Muscle layer of duodenum (tissue), 2 donors: Measurements from ENCODE around the gene PLCB4.
A peak's percentile ranks its signal among the peaks of the same experiment; 100 is the strongest.

Experiments
- H3K27ac ChIP-seq: one replicate; pipeline ENCODE4 v1.7.0; 2013; ENCODE audit warnings: mild to moderate bottlenecking, low read length
- H3K27me3 ChIP-seq: one replicate; pipeline ENCODE4 v1.7.0; 2013; ENCODE audit warnings: low read depth, mild to moderate bottlenecking, control low read depth, low read length
- H3K36me3 ChIP-seq, 2 donors: one replicate each; pipeline ENCODE4 v1.7.0; 2013; ENCODE audit warnings: low read length in 2 of 2, control low read depth in 1 of 2, mild to moderate bottlenecking in 1 of 2; ENCODE audit not compliant: insufficient read depth in 2 of 2, control insufficient read depth in 1 of 2
- H3K4me1 ChIP-seq, 2 donors: one replicate each; pipeline ENCODE4 v1.7.0; 2013; ENCODE audit warnings: low read length in 2 of 2, mild to moderate bottlenecking in 2 of 2, control low read depth in 1 of 2, moderate library complexity in 1 of 2; ENCODE audit not compliant: insufficient read depth in 2 of 2, control insufficient read depth in 1 of 2
- H3K4me3 ChIP-seq, 2 donors: one replicate each; pipeline ENCODE4 v1.7.0; 2013; ENCODE audit warnings: low read length in 2 of 2, low read depth in 1 of 2, mild to moderate bottlenecking in 1 of 2
- H3K9me3 ChIP-seq, 2 donors: one replicate each; pipeline ENCODE4 v1.7.0; 2013; ENCODE audit warnings: low read length in 2 of 2, control low read depth in 1 of 2, mild to moderate bottlenecking in 1 of 2; ENCODE audit not compliant: control insufficient read depth in 1 of 2
- donor health status: healthy.

PLCB4 gene

DNA sequence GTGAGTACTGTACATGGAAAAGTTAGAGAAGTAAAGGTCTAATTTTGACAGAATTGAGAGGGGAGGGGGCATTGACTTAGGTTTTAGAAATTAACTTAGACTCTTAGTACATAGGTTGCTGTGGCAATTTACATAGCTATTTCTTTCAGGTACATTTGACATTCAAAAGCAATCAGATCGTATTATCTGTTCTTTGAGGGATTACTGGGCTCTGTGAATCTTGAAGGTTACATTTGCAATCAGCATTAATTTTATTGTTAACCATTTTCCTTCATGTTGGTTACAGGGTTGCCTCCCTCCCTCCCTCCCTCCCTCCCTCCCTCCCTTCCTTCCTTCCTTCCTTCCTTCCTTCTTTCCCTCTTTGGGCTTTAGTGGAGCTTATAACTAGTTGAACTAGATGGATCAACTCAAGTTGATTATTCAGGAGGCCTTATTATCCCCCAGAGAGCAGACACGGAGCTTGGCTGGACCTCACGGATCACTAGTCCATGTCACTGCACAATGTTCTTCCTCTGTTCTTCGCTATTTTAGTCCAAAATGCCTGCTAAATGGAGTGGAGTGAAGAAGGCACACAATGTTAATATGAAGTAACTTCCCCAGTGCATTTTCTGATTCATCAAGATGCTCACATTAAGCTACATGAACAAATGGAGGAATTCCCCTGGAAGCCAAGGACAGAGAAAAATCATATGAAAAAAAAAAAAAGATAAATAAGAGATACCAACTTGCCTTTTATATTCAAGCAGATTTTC, 87.8 kb downstream of the PLCB4 start:
- no peaks in the 10 kb centered on the region for H3K36me3 ChIP-seq
- no peaks in the 10 kb centered on the region for H3K9me3 ChIP-seq
- H3K4me3 ChIP-seq: no peak overlapping the region
- H3K27me3 ChIP-seq: no peaks in the 10 kb centered on the region
- no peak overlapping the region for H3K27ac ChIP-seq
- H3K4me1 ChIP-seq: peaks cover 0 to 9% of the 10 kb centered on the region in 2 donors

DNA sequence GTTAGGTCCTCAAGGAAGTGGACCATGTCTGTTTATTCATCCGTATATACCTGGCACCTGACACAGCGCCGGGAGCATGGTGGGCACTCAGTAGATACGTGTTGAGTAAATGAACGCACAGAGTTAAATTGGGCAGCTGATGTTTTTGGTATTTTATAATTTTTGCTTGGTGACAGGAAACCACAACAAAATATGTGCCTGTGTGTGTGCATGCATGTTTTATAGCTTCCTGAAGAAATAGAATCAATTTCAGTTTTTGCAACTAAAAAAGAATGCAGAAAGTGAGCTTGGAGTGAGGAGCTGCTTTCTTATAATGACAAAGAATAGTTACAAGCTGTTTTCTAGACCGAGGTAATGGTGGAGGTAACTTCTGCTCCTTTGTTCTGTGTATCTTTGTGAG, 91.4 kb downstream of the PLCB4 start:
- H3K27me3 ChIP-seq: no peaks in the 10 kb centered on the region
- H3K9me3 ChIP-seq: no peaks in the 10 kb centered on the region
- H3K4me3 ChIP-seq: no peak overlapping the region
- H3K27ac ChIP-seq: no peak overlapping the region
- no peaks in the 10 kb centered on the region for H3K36me3 ChIP-seq
- peaks cover 0 to 9% of the 10 kb centered on the region in 2 donors for H3K4me1 ChIP-seq

DNA sequence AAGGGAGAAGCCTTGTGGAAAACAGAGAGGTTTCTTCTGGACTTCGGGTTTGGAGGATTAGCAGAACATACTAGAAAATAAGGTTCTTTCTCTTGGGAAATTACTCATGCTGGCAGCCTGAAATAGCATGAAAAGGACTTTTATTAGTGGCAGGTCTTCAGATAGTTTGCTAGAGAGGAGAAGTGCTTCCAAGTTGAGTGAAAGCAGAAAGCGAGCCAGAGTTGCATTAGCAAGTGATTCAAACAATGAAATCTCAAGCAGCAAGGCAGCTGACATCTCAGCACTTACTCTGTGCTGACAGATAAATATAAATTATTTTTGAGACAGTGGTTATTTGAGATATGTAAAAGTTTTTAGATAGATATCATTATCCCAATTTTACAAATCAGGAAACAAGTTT, 91.9 kb downstream of the PLCB4 start:
- no peaks in the 10 kb centered on the region for H3K9me3 ChIP-seq
- no peak overlapping the region for H3K4me3 ChIP-seq
- H3K27ac ChIP-seq: peak overlapping the region; percentile 4
- peaks cover 0 to 9% of the 10 kb centered on the region in 2 donors for H3K4me1 ChIP-seq
- no peaks in the 10 kb centered on the region for H3K27me3 ChIP-seq
- H3K36me3 ChIP-seq: no peaks in the 10 kb centered on the region

DNA sequence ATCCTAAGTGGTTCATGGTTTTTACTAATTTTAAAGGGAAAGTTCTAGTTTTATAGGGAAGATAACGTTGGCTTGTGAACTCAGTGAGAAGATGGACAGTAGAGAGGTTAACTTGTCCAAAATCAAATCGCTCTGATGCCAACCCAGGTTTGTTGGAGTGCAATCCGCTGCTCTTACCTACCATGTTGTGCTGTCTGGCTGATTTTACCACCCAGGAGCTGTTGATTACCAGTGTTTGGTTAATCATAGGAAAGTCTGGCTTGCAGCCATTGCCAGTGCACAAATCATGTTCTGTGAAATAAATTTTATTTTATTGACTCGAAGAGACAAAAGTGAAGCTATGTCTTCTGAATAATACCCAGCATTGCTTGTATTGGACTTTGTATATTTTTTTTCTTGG, 92.4 kb downstream of the PLCB4 start:
- peaks cover 0 to 9% of the 10 kb centered on the region in 2 donors for H3K4me1 ChIP-seq
- H3K9me3 ChIP-seq: no peaks in the 10 kb centered on the region
- H3K36me3 ChIP-seq: no peaks in the 10 kb centered on the region
- H3K27ac ChIP-seq: peak overlapping the region; percentile 4
- H3K27me3 ChIP-seq: no peaks in the 10 kb centered on the region
- no peak overlapping the region for H3K4me3 ChIP-seq

DNA sequence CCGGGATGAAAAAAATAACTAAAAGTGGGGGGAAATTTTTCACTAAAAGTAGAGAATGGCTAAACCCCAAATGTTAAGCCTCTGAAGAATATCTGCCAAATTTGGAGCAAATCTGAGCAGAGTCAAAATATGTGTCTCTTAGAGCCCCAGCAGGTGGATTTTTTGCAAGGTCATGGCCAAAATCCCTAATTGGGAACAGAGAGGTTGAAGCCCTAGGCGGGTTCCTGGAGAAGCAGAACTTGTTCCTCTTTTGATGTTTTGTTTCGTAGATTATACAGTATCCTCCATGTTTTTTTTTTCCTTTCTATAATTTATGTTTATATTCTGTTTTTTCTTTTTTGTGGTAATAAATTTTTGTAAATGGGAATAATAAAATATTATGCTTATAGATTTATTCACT, 94.4 kb downstream of the PLCB4 start:
- no peaks in the 10 kb centered on the region for H3K36me3 ChIP-seq
- H3K9me3 ChIP-seq: no peaks in the 10 kb centered on the region
- no peaks in the 10 kb centered on the region for H3K27me3 ChIP-seq
- H3K4me1 ChIP-seq: peaks cover 0 to 9% of the 10 kb centered on the region in 2 donors
- H3K27ac ChIP-seq: no peak overlapping the region
- no peak overlapping the region for H3K4me3 ChIP-seq

DNA sequence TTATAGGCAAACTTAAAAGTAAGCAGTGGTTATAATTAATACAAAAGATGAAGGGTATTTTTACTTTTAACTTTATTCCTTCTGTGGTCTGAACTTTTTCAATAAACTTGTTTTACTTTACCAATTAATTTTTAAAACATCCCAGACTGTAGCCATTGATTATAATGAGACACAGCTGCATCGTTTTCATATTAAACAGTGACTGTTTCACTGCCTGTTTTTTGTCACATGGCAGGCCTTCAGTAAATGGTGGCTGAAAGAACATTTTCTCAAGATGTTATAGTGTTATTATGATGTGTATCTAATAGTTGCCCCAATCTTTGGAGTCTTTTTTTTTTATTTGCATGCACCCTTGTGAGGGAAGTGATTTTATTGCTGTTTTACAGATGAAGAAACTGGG, 95.1 kb downstream of the PLCB4 start:
- Histone ChIP-seq H3K36me3 (no peaks in the 10 kb centered on the region), H3K4me3 (no peak overlapping the region), H3K27ac (no peak overlapping the region)

DNA sequence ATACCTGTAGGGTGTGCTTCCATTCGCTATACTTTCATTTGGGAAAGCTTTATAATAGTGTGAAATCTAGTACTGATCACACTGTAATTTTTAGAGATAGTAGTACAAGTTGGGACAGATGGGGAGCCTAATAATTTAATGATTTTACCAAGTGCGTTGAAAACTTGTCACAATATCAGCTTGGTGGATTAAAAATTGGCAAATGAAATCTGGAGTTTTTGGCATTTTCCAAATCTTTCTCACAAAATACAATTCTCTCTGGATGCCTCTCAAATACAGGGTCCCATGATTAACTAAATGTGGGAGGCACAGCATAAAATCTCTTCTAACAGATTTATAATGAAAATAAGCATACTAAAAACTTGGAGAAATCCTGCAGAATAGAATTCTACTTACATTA, 96.4 kb downstream of the PLCB4 start:
- Histone ChIP-seq H3K36me3 (no peaks in the 10 kb centered on the region), H3K27ac (no peak overlapping the region), H3K4me1 (peaks cover 0 to 9% of the 10 kb centered on the region in 2 donors), H3K9me3 (no peaks in the 10 kb centered on the region), H3K4me3 (no peak overlapping the region), H3K27me3 (no peaks in the 10 kb centered on the region)

More for the DNA sequence above, 95.1 kb downstream of the PLCB4 start:
- Histone ChIP-seq H3K9me3 (no peaks in the 10 kb centered on the region), H3K27me3 (no peaks in the 10 kb centered on the region), H3K4me1 (peaks cover 0 to 9% of the 10 kb centered on the region in 2 donors)

DNA sequence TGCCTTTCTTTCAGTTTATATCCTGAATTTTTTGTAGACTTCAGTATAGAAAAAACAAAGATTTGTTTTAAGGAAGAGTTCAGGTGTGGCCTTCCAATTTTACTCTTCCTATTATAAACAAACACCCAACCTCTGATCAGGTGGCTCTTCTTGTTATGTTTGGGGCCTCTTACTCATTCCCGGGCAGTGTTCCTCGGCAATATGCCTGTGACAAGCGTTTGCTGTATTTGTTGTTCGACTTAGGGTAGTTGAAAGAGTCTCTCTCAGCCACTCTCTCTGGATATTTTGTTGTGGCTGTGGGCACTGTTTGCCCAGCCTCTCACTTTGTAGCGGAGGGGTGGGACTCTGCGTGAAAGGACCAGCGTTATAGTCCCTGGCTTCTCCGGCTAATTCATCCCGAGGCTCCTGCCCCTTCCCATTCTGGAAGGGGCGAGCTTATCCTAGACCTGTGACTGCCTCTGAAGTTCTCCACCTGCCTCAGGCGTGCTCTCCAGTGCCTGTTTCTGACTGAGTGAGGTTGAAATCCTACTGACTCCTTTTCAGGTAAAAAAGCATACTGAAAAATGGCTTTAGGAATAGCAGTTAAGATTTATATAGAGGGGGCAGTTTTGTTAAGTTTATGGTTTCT, 97.4 kb downstream of the PLCB4 start:
- Histone ChIP-seq H3K4me3 (no peak overlapping the region), H3K27me3 (no peaks in the 10 kb centered on the region), H3K4me1 (peaks cover 0 to 3% of the 10 kb centered on the region in 2 donors), H3K36me3 (no peaks in the 10 kb centered on the region), H3K9me3 (no peaks in the 10 kb centered on the region), H3K27ac (no peak overlapping the region)

DNA sequence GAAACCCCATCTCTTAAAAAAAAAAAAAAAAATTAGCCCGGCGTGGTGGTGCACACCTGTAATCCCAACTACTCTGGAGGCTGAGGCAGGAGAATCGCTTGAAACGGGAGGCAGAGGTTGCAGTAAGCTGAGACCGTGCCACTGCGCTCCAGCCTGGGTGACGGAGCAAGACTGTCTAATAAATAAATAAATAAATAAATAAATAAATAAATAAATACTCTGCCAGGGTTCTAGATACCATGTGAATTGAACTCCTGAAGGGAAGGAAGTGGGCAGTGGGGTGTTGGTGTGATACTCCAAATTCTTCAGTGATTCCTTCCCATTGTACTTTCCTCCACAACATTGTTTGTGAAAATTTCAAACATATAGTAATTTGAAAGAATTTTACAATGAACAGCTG, 100.5 kb downstream of the PLCB4 start:
- H3K36me3 ChIP-seq: no peaks in the 10 kb centered on the region
- H3K4me1 ChIP-seq: no peaks in the 10 kb centered on the region
- no peak overlapping the region for H3K4me3 ChIP-seq
- no peaks in the 10 kb centered on the region for H3K27me3 ChIP-seq
- H3K9me3 ChIP-seq: no peaks in the 10 kb centered on the region
- H3K27ac ChIP-seq: no peak overlapping the region

DNA sequence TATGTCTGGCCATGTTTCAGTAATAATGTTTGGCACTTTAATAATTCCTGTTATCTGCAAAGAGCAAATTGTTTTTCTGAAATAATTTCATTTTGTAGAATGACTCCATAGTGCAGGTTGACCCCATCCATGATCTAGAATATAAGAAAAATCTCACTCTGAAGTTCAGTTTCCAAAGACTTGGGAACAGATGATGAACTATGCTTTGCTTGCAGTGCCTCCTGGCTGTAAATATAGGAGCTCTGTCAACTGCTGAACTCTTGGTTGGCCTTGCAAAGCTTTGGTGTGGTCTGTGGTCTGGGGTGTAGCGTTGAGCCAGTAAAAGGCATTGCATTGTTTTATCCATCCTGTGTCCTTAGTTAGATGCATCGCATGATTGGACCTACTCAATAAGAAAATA, 104.0 kb downstream of the PLCB4 start:
- Histone ChIP-seq H3K4me1 (no peaks in the 10 kb centered on the region), H3K36me3 (no peaks in the 10 kb centered on the region), H3K4me3 (no peak overlapping the region), H3K27ac (no peak overlapping the region), H3K27me3 (no peaks in the 10 kb centered on the region), H3K9me3 (no peaks in the 10 kb centered on the region)

DNA sequence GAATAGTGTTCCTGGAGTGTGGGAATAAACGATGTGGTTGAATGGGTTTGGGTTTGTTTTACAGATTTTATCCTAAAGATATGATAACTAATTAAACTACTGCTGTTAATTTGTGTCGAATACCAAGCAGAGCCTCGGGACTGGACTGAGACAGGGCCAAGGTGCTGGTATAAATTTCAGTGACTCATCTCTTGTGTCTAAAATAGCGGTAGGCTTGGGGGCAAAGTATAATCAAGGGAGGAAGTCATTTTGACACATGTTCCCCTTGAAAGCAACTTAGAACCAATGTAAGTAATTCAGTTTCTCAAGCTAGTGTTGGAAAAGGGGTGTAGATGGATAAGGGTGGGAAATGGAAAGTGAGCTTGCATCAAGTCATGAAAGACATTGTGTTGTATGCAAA, 108.4 kb downstream of the PLCB4 start:
- Histone ChIP-seq H3K27me3 (no peaks in the 10 kb centered on the region), H3K36me3 (no peaks in the 10 kb centered on the region), H3K4me1 (no peaks in the 10 kb centered on the region), H3K4me3 (no peak overlapping the region), H3K27ac (no peak overlapping the region), H3K9me3 (no peaks in the 10 kb centered on the region)
